Liver (tissue), 9 donors: ENCODE data around the gene ATP6V1F. TPM values are rescaled to one million over a fixed set of nuclear protein-coding genes. Genes with fewer than 3 reads are reported as not detected.

Experiments used
- DNase-seq: peaks from one replicate; pipeline ENCODE4 v3.0.0-alpha.2; 2017; ENCODE audit warnings: low spot score
- H3K27ac ChIP-seq, 2 donors: one replicate each; pipeline ENCODE4 v1.7.0; 2013; ENCODE audit warnings: inconsistent platforms in 2 of 2, low read length in 2 of 2, control low read depth in 1 of 2, low read depth in 1 of 2, mild to moderate bottlenecking in 1 of 2
- H3K27me3 ChIP-seq, 4 donors: one replicate each; pipeline versions ENCODE4 v1.6.1 to v1.7.0; 2013; ENCODE audit warnings: low read length in 3 of 4, inconsistent platforms in 1 of 4, mild to moderate bottlenecking in 1 of 4, moderate library complexity in 1 of 4; ENCODE audit not compliant: control insufficient read depth in 4 of 4, insufficient read depth in 4 of 4
- H3K36me3 ChIP-seq, 4 donors: one replicate each; pipeline versions ENCODE4 v1.6.1 to v1.7.0; 2013; ENCODE audit warnings: low read length in 3 of 4, mild to moderate bottlenecking in 3 of 4, low read depth in 1 of 4, moderate library complexity in 1 of 4; ENCODE audit not compliant: control insufficient read depth in 4 of 4, insufficient read depth in 3 of 4
- H3K4me1 ChIP-seq, 4 donors: one replicate each; pipeline versions ENCODE4 v1.6.1 to v1.7.0; 2013; ENCODE audit warnings: low read length in 3 of 4, mild to moderate bottlenecking in 3 of 4, moderate library complexity in 1 of 4; ENCODE audit not compliant: control insufficient read depth in 4 of 4, insufficient read depth in 4 of 4
- H3K4me3 ChIP-seq, 3 donors: one replicate each; pipeline versions ENCODE4 v1.6.1 to v1.7.0; 2013; ENCODE audit warnings: low read length in 3 of 3, control low read depth in 1 of 3, low read depth in 1 of 3, mild to moderate bottlenecking in 1 of 3
- H3K9ac ChIP-seq, 2 donors: one replicate each; pipeline ENCODE4 v1.7.0; 2013; ENCODE audit warnings: low read length in 2 of 2, mild to moderate bottlenecking in 2 of 2, moderate library complexity in 2 of 2, control low read depth in 1 of 2, low read depth in 1 of 2
- H3K9me3 ChIP-seq, 4 donors: one replicate each; pipeline versions ENCODE4 v1.6.1 to v1.7.0; 2013; ENCODE audit warnings: low read length in 3 of 4; ENCODE audit not compliant: control insufficient read depth in 4 of 4
- EGR1 ChIP-seq, 2 donors: IDR thresholded peaks; 2 replicates each; pipeline ENCODE4 v1.6.1; 2016 to 2018; ENCODE audit warnings: antibody characterized with exemption in 2 of 2, low read depth in 2 of 2
- FOXA1 ChIP-seq: IDR thresholded peaks from 2 replicates; pipeline ENCODE4 v1.6.1; 2016; ENCODE audit warnings: antibody characterized with exemption
- FOXA2 ChIP-seq: IDR thresholded peaks from 2 replicates; pipeline ENCODE4 v1.6.1; 2016; ENCODE audit warnings: antibody characterized with exemption
- GABPA ChIP-seq, 2 donors: IDR thresholded peaks in 1 of 2; conservative IDR thresholded peaks in 1 of 2; 2 replicates each; pipeline ENCODE4 v1.6.1; 2016; ENCODE audit warnings: antibody characterized with exemption in 2 of 2, mild to moderate bottlenecking in 1 of 2, moderate library complexity in 1 of 2
- HNF4A ChIP-seq, 2 donors: conservative IDR thresholded peaks; 2 replicates each; pipeline ENCODE4 v1.6.1; 2016; ENCODE audit warnings: antibody characterized with exemption in 2 of 2, mild to moderate bottlenecking in 2 of 2
- HNF4G ChIP-seq: IDR thresholded peaks from 2 replicates; pipeline ENCODE4 v1.6.1; 2016; ENCODE audit warnings: antibody characterized with exemption
- JUND ChIP-seq, 2 donors: IDR thresholded peaks; 2 replicates each; pipeline ENCODE4 v1.6.1; 2016; ENCODE audit warnings: antibody characterized with exemption in 2 of 2
- NR2F2 ChIP-seq: IDR thresholded peaks from 2 replicates; pipeline ENCODE4 v1.6.1; 2016; ENCODE audit warnings: antibody characterized with exemption
- RAD21 ChIP-seq, 2 donors: IDR thresholded peaks; 2 replicates each; pipeline ENCODE4 v1.6.1; 2016; ENCODE audit warnings: antibody characterized with exemption in 2 of 2, mild to moderate bottlenecking in 2 of 2
- RXRA ChIP-seq, 2 donors: IDR thresholded peaks; 2 replicates each; pipeline ENCODE4 v1.6.1; 2017 to 2018; ENCODE audit warnings: antibody characterized with exemption in 2 of 2, mild to moderate bottlenecking in 1 of 2
- SP1 ChIP-seq: IDR thresholded peaks from 2 replicates; pipeline ENCODE4 v1.6.1; 2018; ENCODE audit warnings: antibody characterized with exemption, mild to moderate bottlenecking
- TAF1 ChIP-seq: conservative IDR thresholded peaks from 2 replicates; pipeline ENCODE4 v1.6.1; 2016; ENCODE audit warnings: antibody characterized with exemption, mild to moderate bottlenecking
- YY1 ChIP-seq: IDR thresholded peaks from 2 replicates; pipeline ENCODE4 v1.6.1; 2016; ENCODE audit warnings: antibody characterized with exemption, mild to moderate bottlenecking
- WGBS: extraction: QIAGEN DNeasy Blood & Tissue Kit; methylation state at CpG from one replicate; pipeline ENCODE4 v1.1.7; 2013; 5-methylcytosine and 5-hydroxymethylcytosine counted together
- polyA plus RNA-seq, 2 donors: library from polyadenylated mRNA; stranded (reverse) in 1 of 2; unstranded in 1 of 2; fragments of 200-250 nt in 1 of 2; fragments of >200 nt in 1 of 2; fragmentation: Nextera tagmentation in 1 of 2; extraction: Ambion mirVana in 1 of 2; gene quantifications; one replicate each; pipeline versions ENCODE4 v1.2.1 to v1.2.3, GENCODE V29; 2013 to 2015
- total RNA-seq, 2 donors: library from RNA; depleted of rRNA; stranded (reverse); fragments of >200 nt; gene quantifications; one replicate each; pipeline ENCODE4 v1.2.3, GENCODE V29; 2014
- TF ChIP-seq, protein P1 (sequence below): IDR thresholded peaks from 2 replicates; pipeline ENCODE4 v1.6.1; 2016; ENCODE audit warnings: antibody characterized with exemption, mild to moderate bottlenecking
- TF ChIP-seq, protein P2 (sequence below): IDR thresholded peaks from 2 replicates; pipeline ENCODE4 v1.6.1; 2016; ENCODE audit warnings: antibody characterized with exemption
- TF ChIP-seq, protein P3 (sequence below): IDR thresholded peaks from 2 replicates; pipeline ENCODE4 v1.6.1; 2016; ENCODE audit warnings: antibody characterized with exemption
- donor health status: healthy.
- donor health status: healthy.
- donor health status: healthy.
- donor health status: healthy.
- donor health status: healthy.

Gene ATP6V1F
- total and polyA plus RNA-seq, 4 donors: 23.1 to 111 (median 47.1) TPM

DNA sequence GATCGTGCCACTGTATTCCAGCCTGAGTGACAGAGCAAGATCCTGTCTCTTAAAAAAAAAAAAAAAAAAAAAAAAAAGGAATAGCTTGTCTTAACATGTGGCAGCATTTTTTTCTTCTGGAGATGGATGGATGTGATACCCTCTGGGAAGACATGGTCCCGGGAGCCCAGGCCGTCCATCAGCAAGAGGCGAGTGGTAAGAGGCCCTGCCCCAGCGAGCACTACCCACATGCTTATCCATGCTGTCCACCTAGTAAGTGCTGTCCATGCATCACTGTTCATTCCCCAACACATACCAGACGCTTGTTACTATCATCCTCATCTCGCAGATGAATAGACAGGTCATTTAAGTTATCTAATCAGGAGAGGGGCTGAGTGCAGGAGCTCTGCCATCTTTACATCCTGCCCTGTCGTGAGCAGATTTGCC, 12.9 kb downstream of the ATP6V1F start:
- H3K27me3 ChIP-seq: no peaks in the 10 kb centered on the region
- peaks cover 0 to 7% (median 0%) of the 10 kb centered on the region in 4 donors for H3K4me1 ChIP-seq
- TF ChIP-seq NR2F2 (no peak), YY1 (no peak), JUND (IDR thresholded peaks at IDR 0.05) (no peak), HNF4A (conservative IDR thresholded peaks at IDR 0.05) (no peak), SP1 (no peak), TAF1 (no peak), FOXA2 (no peak), HNF4G (no peak), RXRA (IDR thresholded peaks at IDR 0.05) (no peak), GABPA (IDR thresholded peaks at IDR 0.05 in 1 of 2, conservative IDR thresholded peaks at IDR 0.05 in 1 of 2) (no peak), EGR1 (IDR thresholded peaks at IDR 0.05; ENCODE audit: low read depth in 2 of 2) (no peak)
- TF ChIP-seq, protein P1, sequence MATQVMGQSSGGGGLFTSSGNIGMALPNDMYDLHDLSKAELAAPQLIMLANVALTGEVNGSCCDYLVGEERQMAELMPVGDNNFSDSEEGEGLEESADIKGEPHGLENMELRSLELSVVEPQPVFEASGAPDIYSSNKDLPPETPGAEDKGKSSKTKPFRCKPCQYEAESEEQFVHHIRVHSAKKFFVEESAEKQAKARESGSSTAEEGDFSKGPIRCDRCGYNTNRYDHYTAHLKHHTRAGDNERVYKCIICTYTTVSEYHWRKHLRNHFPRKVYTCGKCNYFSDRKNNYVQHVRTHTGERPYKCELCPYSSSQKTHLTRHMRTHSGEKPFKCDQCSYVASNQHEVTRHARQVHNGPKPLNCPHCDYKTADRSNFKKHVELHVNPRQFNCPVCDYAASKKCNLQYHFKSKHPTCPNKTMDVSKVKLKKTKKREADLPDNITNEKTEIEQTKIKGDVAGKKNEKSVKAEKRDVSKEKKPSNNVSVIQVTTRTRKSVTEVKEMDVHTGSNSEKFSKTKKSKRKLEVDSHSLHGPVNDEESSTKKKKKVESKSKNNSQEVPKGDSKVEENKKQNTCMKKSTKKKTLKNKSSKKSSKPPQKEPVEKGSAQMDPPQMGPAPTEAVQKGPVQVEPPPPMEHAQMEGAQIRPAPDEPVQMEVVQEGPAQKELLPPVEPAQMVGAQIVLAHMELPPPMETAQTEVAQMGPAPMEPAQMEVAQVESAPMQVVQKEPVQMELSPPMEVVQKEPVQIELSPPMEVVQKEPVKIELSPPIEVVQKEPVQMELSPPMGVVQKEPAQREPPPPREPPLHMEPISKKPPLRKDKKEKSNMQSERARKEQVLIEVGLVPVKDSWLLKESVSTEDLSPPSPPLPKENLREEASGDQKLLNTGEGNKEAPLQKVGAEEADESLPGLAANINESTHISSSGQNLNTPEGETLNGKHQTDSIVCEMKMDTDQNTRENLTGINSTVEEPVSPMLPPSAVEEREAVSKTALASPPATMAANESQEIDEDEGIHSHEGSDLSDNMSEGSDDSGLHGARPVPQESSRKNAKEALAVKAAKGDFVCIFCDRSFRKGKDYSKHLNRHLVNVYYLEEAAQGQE: no peak
- TF ChIP-seq, protein P2, sequence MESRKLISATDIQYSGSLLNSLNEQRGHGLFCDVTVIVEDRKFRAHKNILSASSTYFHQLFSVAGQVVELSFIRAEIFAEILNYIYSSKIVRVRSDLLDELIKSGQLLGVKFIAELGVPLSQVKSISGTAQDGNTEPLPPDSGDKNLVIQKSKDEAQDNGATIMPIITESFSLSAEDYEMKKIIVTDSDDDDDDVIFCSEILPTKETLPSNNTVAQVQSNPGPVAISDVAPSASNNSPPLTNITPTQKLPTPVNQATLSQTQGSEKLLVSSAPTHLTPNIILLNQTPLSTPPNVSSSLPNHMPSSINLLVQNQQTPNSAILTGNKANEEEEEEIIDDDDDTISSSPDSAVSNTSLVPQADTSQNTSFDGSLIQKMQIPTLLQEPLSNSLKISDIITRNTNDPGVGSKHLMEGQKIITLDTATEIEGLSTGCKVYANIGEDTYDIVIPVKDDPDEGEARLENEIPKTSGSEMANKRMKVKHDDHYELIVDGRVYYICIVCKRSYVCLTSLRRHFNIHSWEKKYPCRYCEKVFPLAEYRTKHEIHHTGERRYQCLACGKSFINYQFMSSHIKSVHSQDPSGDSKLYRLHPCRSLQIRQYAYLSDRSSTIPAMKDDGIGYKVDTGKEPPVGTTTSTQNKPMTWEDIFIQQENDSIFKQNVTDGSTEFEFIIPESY: no peak
- TF ChIP-seq, protein P3, sequence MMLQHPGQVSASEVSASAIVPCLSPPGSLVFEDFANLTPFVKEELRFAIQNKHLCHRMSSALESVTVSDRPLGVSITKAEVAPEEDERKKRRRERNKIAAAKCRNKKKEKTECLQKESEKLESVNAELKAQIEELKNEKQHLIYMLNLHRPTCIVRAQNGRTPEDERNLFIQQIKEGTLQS: no peak
- H3K36me3 ChIP-seq: no peaks in the 10 kb centered on the region
- H3K9me3 ChIP-seq: no peaks in the 10 kb centered on the region
- DNase-seq: no peak
- 86% methylated on average over 8 of the region's 8 CpGs for WGBS
- H3K27ac ChIP-seq: no peak overlapping the region
- H3K9ac ChIP-seq: no peak overlapping the region
- H3K4me3 ChIP-seq: no peak overlapping the region

DNA sequence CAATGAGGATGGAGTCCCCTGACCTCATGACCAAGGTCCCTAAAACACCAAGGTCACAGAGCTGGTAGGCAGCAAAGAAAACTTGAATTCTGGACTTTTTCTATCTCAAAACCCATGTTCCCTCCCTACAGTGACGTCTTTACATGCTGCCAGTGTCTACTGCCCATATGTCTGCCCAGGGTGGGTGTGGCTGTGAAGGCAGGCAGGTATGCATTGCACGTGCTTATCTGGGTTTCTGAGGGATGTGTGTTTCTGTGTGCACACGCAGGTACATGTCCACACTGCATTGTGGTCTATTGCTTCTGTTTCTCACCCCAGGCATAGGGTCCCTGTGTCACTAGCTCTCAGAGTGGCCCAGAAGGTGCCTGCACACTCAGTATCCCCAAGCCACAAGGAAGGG, 13.5 kb downstream of the ATP6V1F start:
- TF ChIP-seq HNF4A (conservative IDR thresholded peaks at IDR 0.05): no peak
- TF ChIP-seq TAF1: no peak
- TF ChIP-seq, protein P3: no peak
- TF ChIP-seq HNF4G: no peak
- no peak for TF ChIP-seq FOXA1
- TF ChIP-seq GABPA (IDR thresholded peaks at IDR 0.05 in 1 of 2, conservative IDR thresholded peaks at IDR 0.05 in 1 of 2): no peak
- no peak for TF ChIP-seq YY1
- no peak for TF ChIP-seq RAD21 (IDR thresholded peaks at IDR 0.05)
- TF ChIP-seq SP1: no peak
- TF ChIP-seq, protein P1: no peak
- H3K4me1 ChIP-seq: peaks cover 0 to 7% (median 0%) of the 10 kb centered on the region in 4 donors
- H3K4me3 ChIP-seq: no peak overlapping the region
- 80% methylated on average over 3 of the region's 3 CpGs for WGBS
- no peak overlapping the region for H3K27ac ChIP-seq
- no peaks in the 10 kb centered on the region for H3K36me3 ChIP-seq
- DNase-seq: no peak
- H3K27me3 ChIP-seq: no peaks in the 10 kb centered on the region
- no peaks in the 10 kb centered on the region for H3K9me3 ChIP-seq
- H3K9ac ChIP-seq: no peak overlapping the region
